ENCODE results near the gene SDCBP2. TPM values are rescaled to one million over a fixed set of nuclear protein-coding genes. Genes with fewer than 3 reads are reported as not detected.

SDCBP2 gene
- total RNA-seq, 2 donors from 2014 or later: 262 to 489 TPM

- intact Hi-C loops (cut with DNase I, micrococcal nuclease): no loop called here
- DNase-seq (no peak), ATAC-seq (no peak)
These were observed 24.0 kb downstream of the SDCBP2 start for GRCh38 chr20:1304710-1305515.

- intact Hi-C loops (cut with DNase I, micrococcal nuclease): no loop called here
- ATAC-seq (no peak), DNase-seq (peak in 1 of 2 donors; percentile 2)
These were observed 26.0 kb downstream of the SDCBP2 start for GRCh38 chr20:1302685-1303541.

GRCh38 chr20:1301031-1301529 lies 27.9 kb downstream of the SDCBP2 start:
- DNase-seq (no peak), ATAC-seq (peak; percentile 13)
- intact Hi-C loops (cut with DNase I, micrococcal nuclease): no loop called here

GRCh38 chr20:1300083-1300840 lies 28.7 kb downstream of the SDCBP2 start:
- intact Hi-C loops (cut with DNase I, micrococcal nuclease): no loop called here
- ATAC-seq (no peak), DNase-seq (no peak)

- no peak for DNase-seq
- ATAC-seq: peak; percentile 72
- intact Hi-C loops (cut with DNase I, micrococcal nuclease): no loop called here
These were observed 29.4 kb downstream of the SDCBP2 start for GRCh38 chr20:1299522-1299921.

GRCh38 chr20:1298888-1299511 lies 29.9 kb downstream of the SDCBP2 start:
- ATAC-seq (no peak), DNase-seq (peak in 1 of 2 donors; percentile 4)
- intact Hi-C loops (cut with DNase I, micrococcal nuclease): no loop called here

GRCh38 chr20:1298166-1298565 lies 30.8 kb downstream of the SDCBP2 start:
- intact Hi-C loops (cut with DNase I, micrococcal nuclease): no loop called here
- ATAC-seq: no peak
- no peak for DNase-seq

GRCh38 chr20:1297486-1297885 lies 31.5 kb downstream of the SDCBP2 start:
- intact Hi-C loops (cut with DNase I, micrococcal nuclease): no loop called here
- DNase-seq (no peak), ATAC-seq (no peak)

GRCh38 chr20:1296922-1297321 lies 32.0 kb downstream of the SDCBP2 start:
- no peak for DNase-seq
- no peak for ATAC-seq
- intact Hi-C loops (cut with DNase I, micrococcal nuclease): no loop called here

- ATAC-seq (no peak), DNase-seq (no peak)
- intact Hi-C loops (cut with DNase I, micrococcal nuclease): no loop called here
These were observed 32.8 kb downstream of the SDCBP2 start for GRCh38 chr20:1296117-1296610.

- no peak for DNase-seq
- no peak for ATAC-seq
- intact Hi-C loops (cut with DNase I, micrococcal nuclease): no loop called here
These were observed 33.5 kb downstream of the SDCBP2 start for GRCh38 chr20:1295276-1295930.

- DNase-seq (no peak), ATAC-seq (no peak)
- intact Hi-C loops (cut with DNase I, micrococcal nuclease): no loop called here
These were observed 34.4 kb downstream of the SDCBP2 start for GRCh38 chr20:1294497-1294896.

GRCh38 chr20:1293641-1294379 lies 35.1 kb downstream of the SDCBP2 start:
- intact Hi-C loops (cut with DNase I, micrococcal nuclease): no loop called here
- ATAC-seq: no peak
- DNase-seq: no peak

GRCh38 chr20:1292620-1293019 lies 36.3 kb downstream of the SDCBP2 start:
- intact Hi-C loops (cut with DNase I, micrococcal nuclease): no loop called here
- no peak for ATAC-seq
- DNase-seq: no peak

GRCh38 chr20:1291191-1291741 lies 37.7 kb downstream of the SDCBP2 start:
- intact Hi-C loops (cut with DNase I, micrococcal nuclease): no loop called here
- ATAC-seq: no peak

GRCh38 chr20:1287787-1288569 lies 41.0 kb downstream of the SDCBP2 start:
- intact Hi-C loops (cut with DNase I, micrococcal nuclease): no loop called here
- DNase-seq (no peak), ATAC-seq (no peak)

More at GRCh38 chr20:1291191-1291741, 37.7 kb downstream of the SDCBP2 start:
- DNase-seq: no peak

Data from left colon (tissue), 2 donors.